Rectal smooth muscle tissue (tissue), 1 donor: Measurements from ENCODE around the gene TAAR6.
"Not testable (repeated sequence)": the region's sequence is repeated elsewhere in the genome, so short reads cannot be mapped to it uniquely, and the experiment has no call there.

Experiments
- H3K27ac ChIP-seq: one replicate; pipeline ENCODE4 v1.7.0; 2013; ENCODE audit warnings: low read depth, low read length, inconsistent platforms
- H3K27me3 ChIP-seq: one replicate; pipeline ENCODE4 v1.7.0; 2013; ENCODE audit warnings: low read length; ENCODE audit not compliant: control insufficient read depth, insufficient read depth
- H3K36me3 ChIP-seq: one replicate; pipeline ENCODE4 v1.7.0; 2013; ENCODE audit warnings: low read length; ENCODE audit not compliant: control insufficient read depth, insufficient read depth
- H3K4me1 ChIP-seq: one replicate; pipeline ENCODE4 v1.7.0; 2013; ENCODE audit warnings: low read length; ENCODE audit not compliant: control insufficient read depth, insufficient read depth
- H3K4me3 ChIP-seq: one replicate; pipeline ENCODE4 v1.7.0; 2013; ENCODE audit warnings: low read length
- H3K9ac ChIP-seq: one replicate; pipeline ENCODE4 v1.7.0; 2013; ENCODE audit warnings: low read length

The TAAR6 gene

DNA sequence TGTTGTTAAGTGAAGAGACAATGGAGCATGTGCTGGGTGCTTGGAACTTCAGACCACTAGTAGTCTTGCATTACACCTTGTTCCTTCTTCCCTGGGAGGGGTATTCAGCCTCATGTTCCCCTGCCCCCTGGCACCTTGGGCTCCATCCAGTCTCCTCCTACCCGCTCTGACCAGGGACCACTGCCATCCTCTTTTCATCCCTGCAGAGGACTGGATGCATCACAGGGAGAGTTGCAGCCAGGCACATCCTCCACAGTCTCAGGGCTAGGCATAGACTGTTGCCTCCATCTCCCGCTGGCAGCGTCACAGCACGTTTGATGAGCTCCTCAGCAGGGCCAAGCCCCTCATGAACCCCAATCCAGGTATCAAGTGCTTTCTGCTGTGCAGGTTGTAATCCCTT lies 18.9 kb upstream of the TAAR6 start:
- Histone ChIP-seq H3K4me3 (no peak overlapping the region), H3K4me1 (no peaks in the 10 kb centered on the region), H3K27ac (no peak overlapping the region), H3K27me3 (peaks cover 3% of the 10 kb centered on the region), H3K36me3 (no peaks in the 10 kb centered on the region), H3K9ac (no peak overlapping the region)

DNA sequence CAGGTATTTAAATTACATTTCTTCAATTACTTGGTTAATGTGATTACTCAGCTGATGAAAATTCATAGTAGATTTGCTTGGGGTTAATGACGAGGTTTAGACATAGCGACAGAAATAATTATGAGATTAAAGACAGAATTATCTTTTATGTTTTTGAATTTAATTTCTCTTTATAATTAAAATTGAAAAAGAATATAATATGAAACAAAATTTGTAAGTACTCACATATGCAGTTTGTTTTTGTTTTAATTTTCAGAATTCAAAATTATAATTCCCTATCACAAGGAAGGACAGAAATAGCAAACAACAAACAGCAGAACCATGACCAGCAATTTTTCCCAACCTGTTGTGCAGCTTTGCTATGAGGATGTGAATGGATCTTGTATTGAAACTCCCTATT lies 17.8 kb upstream of the TAAR6 start, which contains the start of gene TAAR8:
TAAR8 (plus strand) TSS at position 301 of the 400 bp plus-strand sequence; CDS start at position 322, 21 bp downstream.
- no peak within 1 kb of the TSS for H3K4me3 ChIP-seq
- peaks cover 4% of the 10 kb centered on the region for H3K27me3 ChIP-seq
- no peaks in the 10 kb centered on the region for H3K4me1 ChIP-seq
- H3K36me3 ChIP-seq: no peaks in the 10 kb centered on the region
- no peak within 1 kb of the TSS for H3K9ac ChIP-seq
- H3K27ac ChIP-seq: no peak within 1 kb of the TSS

DNA sequence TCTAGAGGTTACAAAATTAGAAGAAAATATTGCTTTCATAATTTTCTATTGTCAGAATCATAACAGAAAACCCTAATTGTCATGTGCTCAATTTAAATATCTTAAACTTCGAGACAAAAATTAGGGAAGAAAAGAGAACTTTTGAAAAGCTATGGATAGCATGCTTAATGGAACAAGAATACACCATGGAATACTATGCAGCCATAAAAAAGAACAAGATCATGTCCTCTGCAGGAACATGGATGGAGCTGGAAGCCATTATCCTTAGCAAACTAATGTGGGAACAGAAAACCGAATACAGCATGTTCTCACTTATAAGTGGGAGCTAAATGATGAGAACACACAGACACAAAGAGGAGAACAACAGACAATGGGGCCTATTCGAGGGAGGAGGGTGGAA lies 10.0 kb upstream of the TAAR6 start:
- H3K27me3 ChIP-seq, H3K4me1 ChIP-seq, H3K36me3 ChIP-seq, H3K9ac ChIP-seq, H3K4me3 ChIP-seq, H3K27ac ChIP-seq: not testable (repeated sequence)

DNA sequence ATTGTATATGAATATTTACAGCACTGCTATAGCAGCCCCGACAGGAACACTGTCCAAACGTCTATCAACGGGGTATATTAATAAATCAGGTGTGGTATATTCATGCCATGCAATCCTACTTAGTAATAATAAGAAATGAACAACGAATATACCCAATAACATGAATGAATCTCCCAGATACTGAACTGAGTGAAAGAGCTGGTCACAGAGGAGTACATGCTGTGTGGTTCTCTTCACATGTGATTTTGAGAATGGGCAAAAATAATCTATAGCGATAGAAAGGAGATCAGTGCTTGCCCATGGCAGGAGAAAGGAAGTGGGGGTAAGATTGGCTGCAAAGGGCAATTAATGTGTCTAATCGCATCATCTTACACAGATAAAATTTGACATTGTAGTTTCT lies 3.7 kb upstream of the TAAR6 start:
- Histone ChIP-seq H3K4me1 (no peaks in the 10 kb centered on the region), H3K4me3 (no peak overlapping the region), H3K27ac (no peak overlapping the region), H3K36me3 (no peaks in the 10 kb centered on the region), H3K27me3 (no peaks in the 10 kb centered on the region), H3K9ac (no peak overlapping the region)

DNA sequence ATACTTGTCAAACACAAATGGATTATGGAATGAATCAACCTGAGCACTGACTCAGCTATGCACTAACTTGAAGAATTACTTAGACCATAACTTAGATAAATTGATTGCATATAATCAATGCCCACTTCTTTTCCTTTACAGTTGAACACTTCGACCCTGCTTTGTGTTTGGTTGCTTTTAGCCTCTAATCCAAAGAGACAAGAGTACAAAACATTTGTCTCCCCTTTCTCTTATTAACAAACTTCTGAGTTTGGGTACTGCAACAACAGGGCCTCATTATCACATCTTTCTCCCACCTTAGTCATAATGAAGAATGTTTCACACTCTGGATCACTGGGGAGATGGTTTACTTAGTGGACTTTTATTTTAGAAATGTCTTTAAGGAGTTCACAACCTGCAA lies 2.6 kb upstream of the TAAR6 start:
- H3K4me1 ChIP-seq: no peaks in the 10 kb centered on the region

DNA sequence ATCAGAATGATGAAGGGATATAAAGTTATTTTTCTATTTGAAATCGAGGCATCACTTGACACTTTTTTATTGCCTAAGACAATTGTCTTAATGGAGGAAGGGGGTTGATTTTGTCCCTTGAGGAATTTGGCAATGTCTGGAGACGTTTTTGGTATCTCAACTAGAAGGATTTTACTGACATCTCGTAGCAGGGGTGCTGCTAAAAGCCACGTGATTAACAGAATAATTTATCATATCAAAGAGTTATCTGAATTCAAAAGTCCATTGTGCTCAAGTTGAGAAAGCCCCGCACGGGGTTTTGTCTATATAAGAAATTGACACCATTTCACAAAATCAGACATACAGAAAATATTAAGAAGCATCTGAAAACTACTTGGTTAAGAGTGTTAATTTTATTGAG lies 1.5 kb upstream of the TAAR6 start:
- Histone ChIP-seq H3K27ac (no peak overlapping the region), H3K4me3 (no peak overlapping the region), H3K36me3 (no peaks in the 10 kb centered on the region)

More for the DNA sequence above, 2.6 kb upstream of the TAAR6 start:
- H3K4me3 ChIP-seq: no peak overlapping the region
- H3K27ac ChIP-seq: no peak overlapping the region
- H3K36me3 ChIP-seq: no peaks in the 10 kb centered on the region
- no peak overlapping the region for H3K9ac ChIP-seq
- no peaks in the 10 kb centered on the region for H3K27me3 ChIP-seq

DNA sequence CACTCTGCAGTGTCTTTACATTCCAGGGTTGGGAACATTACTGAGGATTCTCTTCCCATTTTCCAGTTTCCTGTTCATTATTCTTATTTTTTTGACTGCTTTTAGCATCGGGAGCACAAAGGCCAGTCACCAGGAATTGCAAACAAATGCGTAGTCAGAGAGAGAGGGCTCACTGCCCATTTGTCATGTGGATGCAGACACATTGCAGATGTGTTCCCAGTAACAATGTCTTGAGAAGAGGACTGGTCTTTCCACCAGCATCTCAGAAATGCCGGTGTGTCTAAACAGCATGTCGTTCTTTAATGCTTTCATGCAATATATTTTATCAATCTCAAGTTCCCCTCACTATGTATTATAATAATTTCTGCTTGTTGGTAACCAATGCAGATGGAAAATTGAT lies 952 bp upstream of the TAAR6 start:
- Histone ChIP-seq H3K9ac (no peak overlapping the region), H3K4me3 (no peak overlapping the region), H3K36me3 (no peaks in the 10 kb centered on the region), H3K27ac (no peak overlapping the region), H3K4me1 (no peaks in the 10 kb centered on the region), H3K27me3 (no peaks in the 10 kb centered on the region)

More for the DNA sequence above, 1.5 kb upstream of the TAAR6 start:
- Histone ChIP-seq H3K27me3 (no peaks in the 10 kb centered on the region), H3K4me1 (no peaks in the 10 kb centered on the region), H3K9ac (no peak overlapping the region)

DNA sequence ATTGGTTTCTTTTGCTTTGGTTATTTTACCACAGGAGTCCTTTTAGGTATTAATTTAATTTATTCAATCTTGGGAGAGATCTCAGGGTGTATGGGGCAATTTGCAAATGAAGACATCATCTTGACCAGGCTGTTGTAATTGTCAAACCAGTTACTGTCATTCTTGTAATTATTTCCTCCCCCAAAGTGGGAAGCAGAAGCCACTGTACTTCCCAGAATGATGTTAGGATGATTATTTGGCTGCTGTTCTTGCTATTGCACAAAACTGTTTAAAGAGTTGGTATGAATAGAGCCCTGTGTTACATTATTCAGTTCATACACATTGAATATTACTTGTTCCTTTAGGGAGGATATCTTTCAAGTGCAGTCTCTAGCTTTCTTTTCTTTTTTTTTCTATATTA lies 1.7 kb downstream of the TAAR6 start:
- no peaks in the 10 kb centered on the region for H3K36me3 ChIP-seq
- no peaks in the 10 kb centered on the region for H3K4me1 ChIP-seq
- H3K4me3 ChIP-seq: no peak overlapping the region
- H3K27me3 ChIP-seq: no peaks in the 10 kb centered on the region
- H3K27ac ChIP-seq: no peak overlapping the region
- no peak overlapping the region for H3K9ac ChIP-seq

DNA sequence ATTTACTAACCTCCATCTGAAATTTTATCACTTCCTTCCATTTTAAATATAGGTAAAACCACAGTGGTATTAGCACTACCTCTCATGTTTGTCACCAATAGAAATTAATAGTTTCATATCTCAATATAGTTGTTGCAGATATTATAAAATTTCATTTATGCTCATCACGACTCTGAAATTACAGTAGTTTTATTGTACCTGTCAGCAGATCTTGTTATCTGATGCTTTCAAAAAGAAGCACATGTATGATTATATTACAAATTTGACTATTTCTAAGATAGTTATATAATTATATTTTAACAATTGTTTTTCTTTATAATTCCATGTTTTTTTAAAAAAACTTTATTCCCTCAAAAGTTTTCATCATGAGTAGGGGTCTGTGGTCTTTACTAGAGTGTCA lies 14.6 kb downstream of the TAAR6 start:
- no peak overlapping the region for H3K27ac ChIP-seq
- H3K27me3 ChIP-seq: no peaks in the 10 kb centered on the region
- no peaks in the 10 kb centered on the region for H3K36me3 ChIP-seq
- no peak overlapping the region for H3K9ac ChIP-seq
- no peaks in the 10 kb centered on the region for H3K4me1 ChIP-seq
- H3K4me3 ChIP-seq: no peak overlapping the region

DNA sequence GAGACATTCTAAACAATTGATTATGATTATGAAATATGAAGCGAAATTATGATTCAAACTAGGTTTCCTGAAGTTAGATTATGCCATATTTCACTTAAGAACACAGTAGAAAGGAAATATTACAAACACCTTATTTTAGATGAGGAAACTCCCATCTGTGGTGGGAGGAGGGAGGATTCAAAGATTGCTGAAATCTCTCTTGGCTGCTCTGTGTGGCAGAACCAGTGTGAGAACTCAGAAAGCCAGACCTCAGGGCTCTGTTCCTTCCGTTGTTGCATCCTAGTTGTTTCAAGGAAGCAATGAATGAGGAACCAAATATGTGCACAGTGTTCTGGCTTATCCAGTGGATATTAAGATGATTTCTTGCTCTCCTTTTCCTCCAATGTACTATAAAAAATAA lies 17.3 kb downstream of the TAAR6 start:
- H3K4me3 ChIP-seq: no peak overlapping the region
- no peak overlapping the region for H3K9ac ChIP-seq
- H3K4me1 ChIP-seq: no peaks in the 10 kb centered on the region
- no peak overlapping the region for H3K27ac ChIP-seq
- no peaks in the 10 kb centered on the region for H3K36me3 ChIP-seq
- H3K27me3 ChIP-seq: no peaks in the 10 kb centered on the region

DNA sequence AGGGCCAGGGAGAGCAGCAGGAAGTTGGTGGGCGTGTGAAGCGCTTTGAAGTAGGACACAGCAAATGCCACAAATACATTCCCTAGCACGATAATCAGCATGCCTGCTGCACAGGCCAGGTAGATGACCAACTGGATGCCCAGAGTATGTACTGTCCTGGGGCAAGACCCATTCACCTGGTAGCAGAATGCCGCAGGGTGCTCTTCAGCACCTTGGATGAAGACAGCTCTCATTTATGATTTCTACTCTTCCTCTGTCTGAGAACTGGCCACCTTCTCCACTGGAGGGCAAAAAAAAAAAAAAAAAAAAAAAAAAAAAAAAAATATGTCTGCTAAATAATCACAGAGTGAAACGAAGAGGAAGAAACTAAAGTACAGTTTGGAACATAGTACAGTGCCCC lies 19.3 kb downstream of the TAAR6 start, which contains the start of gene TAAR5:
TAAR5 (minus strand) TSS at position 288 of the 400 bp plus-strand sequence; CDS start at position 233, 55 bp downstream.
- H3K36me3 ChIP-seq: no peaks in the 10 kb centered on the region
- H3K4me1 ChIP-seq: no peaks in the 10 kb centered on the region
- no peaks in the 10 kb centered on the region for H3K27me3 ChIP-seq
- H3K9ac ChIP-seq: no peak within 1 kb of the TSS
- H3K27ac ChIP-seq: no peak within 1 kb of the TSS
- no peak within 1 kb of the TSS for H3K4me3 ChIP-seq

DNA sequence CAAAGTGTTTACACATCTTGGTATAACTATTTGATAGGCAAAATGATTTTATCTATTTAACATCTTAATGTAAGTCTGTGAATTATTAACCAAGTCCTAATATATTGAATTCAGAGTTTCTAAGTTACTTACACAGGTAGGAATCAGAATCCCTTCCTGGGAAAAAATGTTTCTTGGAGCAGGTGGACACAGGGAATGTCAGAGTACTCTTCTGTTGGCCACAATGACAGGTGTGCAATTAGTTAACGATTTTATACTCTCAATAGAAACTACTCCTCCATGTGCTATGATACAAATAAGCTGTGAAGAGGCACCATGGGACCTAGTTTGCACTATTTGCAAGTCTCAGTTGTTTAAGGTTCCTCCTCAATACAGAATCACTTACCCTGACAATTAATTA lies 20.2 kb downstream of the TAAR6 start:
- Histone ChIP-seq H3K4me1 (no peaks in the 10 kb centered on the region), H3K36me3 (no peaks in the 10 kb centered on the region), H3K9ac (no peak overlapping the region), H3K27me3 (no peaks in the 10 kb centered on the region), H3K4me3 (no peak overlapping the region), H3K27ac (no peak overlapping the region)

DNA sequence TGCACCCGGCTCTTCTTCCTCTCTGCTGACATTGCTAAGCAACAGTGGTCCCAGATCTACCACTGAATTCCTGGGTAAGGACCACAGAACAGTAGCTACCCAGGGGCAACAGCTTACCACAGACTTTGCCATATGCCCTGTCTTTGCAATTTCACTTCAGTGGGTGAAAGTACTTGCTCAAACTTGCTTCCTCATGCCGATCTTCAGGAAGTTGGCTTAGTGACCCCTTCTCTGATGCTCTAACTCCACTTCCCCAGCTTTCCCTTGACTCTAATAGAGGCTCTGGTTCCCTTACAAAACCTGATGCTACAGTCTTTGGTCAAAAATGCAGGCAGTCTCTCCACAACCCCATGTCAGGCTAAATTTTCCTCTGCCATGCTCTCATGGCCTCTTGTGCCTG lies 22.7 kb downstream of the TAAR6 start:
- Histone ChIP-seq H3K27me3 (no peaks in the 10 kb centered on the region), H3K36me3 (no peaks in the 10 kb centered on the region), H3K4me3 (no peak overlapping the region), H3K4me1 (no peaks in the 10 kb centered on the region), H3K27ac (no peak overlapping the region), H3K9ac (no peak overlapping the region)
